Lower leg skin (tissue), 3 donors: ENCODE data around the gene LIN9.

Source experiments
- CTCF ChIP-seq, 3 donors: fragments of 450-650 bp; IDR thresholded peaks; one replicate each; pipeline ENCODE4 v1.5.1; 2016; ENCODE audit warnings: antibody characterized with exemption in 3 of 3, mild to moderate bottlenecking in 3 of 3, moderate library complexity in 2 of 3
- POLR2A ChIP-seq, 2 donors: fragments of 450-650 bp; IDR thresholded peaks; one replicate each; pipeline ENCODE4 v1.6.1; 2016 to 2017; ENCODE audit warnings: antibody characterized with exemption in 2 of 2, mild to moderate bottlenecking in 1 of 2, moderate library complexity in 1 of 2

GRCh38 chr1:226203655-226204054 lies 105.3 kb downstream of the LIN9 start:
- TF ChIP-seq CTCF (IDR thresholded peaks at IDR 0.05) = no peak
- no peak for TF ChIP-seq POLR2A (IDR thresholded peaks at IDR 0.05)
